HCT116 (cell line): ENCODE results near the gene ALOX12B. TPM values are rescaled to one million over a fixed set of nuclear protein-coding genes. Genes with fewer than 3 reads are reported as not detected.

ENCODE experiments used
- ATAC-seq: fragments of 200-7000 bp; cut with Tn5 transposase; 2 replicates; pipeline ENCODE4 v1.9.1; 2020; ENCODE audit warnings: mild to moderate bottlenecking, moderate library complexity
- BruUV-seq: library from RNA; stranded (reverse); fragments of 400-500 nt; replicated peaks from 2 replicates; lab custom pipeline; 2021; lab: Mats Ljungman, UMichigan
- CTCF ChIA-PET: fragments of 300-600 bp; sonication (Branson Sonifier 250); formaldehyde crosslinking; loops from one replicate; lab custom pipeline; 2021; ENCODE audit warnings: antibody characterized with exemption; lab: Charles Lee
- POLR2A ChIA-PET: fragments of 300-600, 350-600 bp; sonication (Branson Sonifier 250); formaldehyde crosslinking; loops from one replicate; lab custom pipeline; 2021; ENCODE audit warnings: antibody characterized with exemption; lab: Charles Lee
- RAD21 ChIA-PET, 2 experiments: fragments of 300-600 bp; sonication (Branson Sonifier 250); formaldehyde crosslinking; loops; one replicate each; lab custom pipeline; 2023; ENCODE audit warnings: low total read pairs in 2 of 2; ENCODE audit not compliant: uncharacterized antibody in 2 of 2, unreplicated experiment in 2 of 2, low non-redundant PET in 1 of 2; lab: Charles Lee
- DNase-seq: peaks from one replicate; pipeline ENCODE4 v3.0.0-alpha.2; 2010; ENCODE audit warnings: low read depth, low spot score
- H2AFZ ChIP-seq: fragments of 200-600 bp; shearing (Covaris generic), sonication (generic); 2 replicates; pipeline ENCODE4 v1.6.1; 2017; ENCODE audit warnings: low read depth, mixed run types, mixed read lengths, antibody characterized with exemption, low read length; ENCODE audit not compliant: poor library complexity, severe bottlenecking
- H3K27ac ChIP-seq: 2 replicates; pipeline ENCODE4 v1.5.1; 2012; ENCODE audit warnings: low read depth, low read length
- H3K27me3 ChIP-seq: fragments of 200-600 bp; sonication (generic); 2 replicates; pipeline ENCODE4 v1.6.1; 2016; ENCODE audit warnings: mixed run types, low read length, mixed read lengths; ENCODE audit not compliant: insufficient read depth
- H3K36me3 ChIP-seq, 2 experiments: fragments of 200-500 bp in 1 of 2; fragments of 200-600 bp in 1 of 2; sonication (Bioruptor generic) in 1 of 2; sonication (generic) in 1 of 2; 2 replicates each; pipeline versions ENCODE4 v1.5.1 to v1.6.1; 2014 to 2016; ENCODE audit warnings: low read length in 2 of 2, inconsistent platforms in 1 of 2, mixed read lengths in 1 of 2, mixed run types in 1 of 2; ENCODE audit not compliant: insufficient read depth in 2 of 2, control insufficient read depth in 1 of 2
- H3K4me1 ChIP-seq, 2 experiments: fragments of 200-600 bp in 1 of 2; sonication (generic) in 1 of 2; 2 replicates each; pipeline versions ENCODE4 v1.5.1 to v1.6.1; 2012 to 2017; ENCODE audit warnings: low read length in 2 of 2, inconsistent platforms in 1 of 2, mild to moderate bottlenecking in 1 of 2, mixed read lengths in 1 of 2, mixed run types in 1 of 2, moderate library complexity in 1 of 2; ENCODE audit not compliant: insufficient read depth in 2 of 2, control insufficient read depth in 1 of 2
- H3K4me2 ChIP-seq: fragments of 200-600 bp; sonication (generic); 2 replicates; pipeline ENCODE4 v1.6.1; 2017; ENCODE audit warnings: mixed run types, low read length, mixed read lengths
- H3K4me3 ChIP-seq, 2 experiments: fragments of 200-600 bp in 1 of 2; sonication (generic) in 1 of 2; replicated peaks in 1 of 2; 2 replicates each; pipeline ENCODE4 v1.5.1; 2011 to 2016; ENCODE audit warnings: low read length in 2 of 2, control low read depth in 1 of 2, low read depth in 1 of 2, mild to moderate bottlenecking in 1 of 2, mixed read lengths in 1 of 2, mixed run types in 1 of 2
- H3K79me2 ChIP-seq: fragments of 200-600 bp; sonication (generic); 2 replicates; pipeline ENCODE4 v1.6.1; 2017; ENCODE audit warnings: mild to moderate bottlenecking, mixed run types, low read length, moderate library complexity, mixed read lengths; ENCODE audit not compliant: insufficient read depth
- H3K9ac ChIP-seq: fragments of 200-600 bp; sonication (generic); 2 replicates; pipeline ENCODE4 v1.6.1; 2016; ENCODE audit warnings: low read length, mixed read lengths
- H3K9me2 ChIP-seq: fragments of 200-600 bp; sonication (generic), shearing (Covaris generic); 2 replicates; pipeline ENCODE4 v1.6.1; 2017; ENCODE audit warnings: mixed run types, mild to moderate bottlenecking, moderate library complexity; ENCODE audit not compliant: insufficient read depth
- H3K9me3 ChIP-seq, 2 experiments: fragments of 200-500 bp in 1 of 2; fragments of 200-600 bp in 1 of 2; sonication (Bioruptor generic) in 1 of 2; sonication (generic) in 1 of 2; 2 replicates each; pipeline ENCODE4 v1.6.1; 2014 to 2017; ENCODE audit warnings: low read length in 2 of 2, mixed read lengths in 2 of 2, inconsistent platforms in 1 of 2, low read depth in 1 of 2, mild to moderate bottlenecking in 1 of 2, mixed run types in 1 of 2, moderate library complexity in 1 of 2; ENCODE audit not compliant: control insufficient read depth in 1 of 2, insufficient read depth in 1 of 2
- H4K20me1 ChIP-seq: fragments of 200-600 bp; sonication (generic), shearing (Covaris generic); 2 replicates; pipeline ENCODE4 v1.6.1; 2017; ENCODE audit warnings: mixed run types, mild to moderate bottlenecking, moderate library complexity; ENCODE audit not compliant: insufficient read depth
- ATF3 ChIP-seq: IDR thresholded peaks from 2 replicates; pipeline ENCODE4 v1.6.1; 2012
- CEBPB ChIP-seq: IDR thresholded peaks from 2 replicates; pipeline ENCODE4 v1.6.1; 2012; ENCODE audit warnings: low read depth
- EGR1 ChIP-seq: IDR thresholded peaks from 2 replicates; pipeline ENCODE4 v1.6.1; 2012; ENCODE audit warnings: low read depth
- ELF1 ChIP-seq: IDR thresholded peaks from 2 replicates; pipeline ENCODE4 v1.6.1; 2012; ENCODE audit warnings: low read depth, borderline replicate concordance
- EZH2phosphoT487 ChIP-seq: fragments of 200-600 bp; IDR thresholded peaks from 2 replicates; pipeline ENCODE4 v1.6.1; 2018; ENCODE audit warnings: antibody characterized with exemption, borderline replicate concordance
- POLR2AphosphoS5 ChIP-seq: IDR thresholded peaks from 2 replicates; pipeline ENCODE4 v1.6.1; 2011; ENCODE audit warnings: mild to moderate bottlenecking, low read depth, low read length, moderate library complexity
- RAD21 ChIP-seq: IDR thresholded peaks from 2 replicates; pipeline ENCODE4 v1.6.1; 2012; ENCODE audit warnings: low read depth, mild to moderate bottlenecking
- REST ChIP-seq: IDR thresholded peaks from 2 replicates; pipeline ENCODE4 v1.6.1; 2012; ENCODE audit warnings: low read depth
- TCF7L2 ChIP-seq: IDR thresholded peaks from 2 replicates; pipeline ENCODE4 v1.7.0; 2011; ENCODE audit warnings: borderline replicate concordance, inconsistent platforms; ENCODE audit not compliant: insufficient read depth, insufficient read length; ENCODE audit errors: extremely low read depth
- intact Hi-C: fragments of 100-400 bp; cut with micrococcal nuclease; formaldehyde crosslinking; loops from 2 replicates; pipeline ENCODE4 v1.10.0; 2022
- total RNA-seq: library from RNA; stranded (reverse); gene quantifications from one replicate; pipeline ENCODE4 v1.2.1, GENCODE V29; 2021; ENCODE audit not compliant: unreplicated experiment

The ALOX12B gene
- total RNA-seq, 1 experiment from 2014 or later = 3.8 TPM

GRCh38 chr17:8121407-8121680 is 33.8 kb upstream of the ALOX12B start:
- H3K4me3 ChIP-seq = peak overlapping the region; percentile 52 to 61
- peaks cover 28 to 78% of the 10 kb centered on the region in 2 experiments for H3K4me1 ChIP-seq
- no peaks in the 10 kb centered on the region for H3K27me3 ChIP-seq
- no TSS peak for BruUV-seq
- H2AFZ ChIP-seq = peak overlapping the region; percentile 66
- H3K79me2 ChIP-seq = no peaks in the 10 kb centered on the region
- no peak for DNase-seq
- no peaks in the 10 kb centered on the region for H3K36me3 ChIP-seq
- CTCF ChIA-PET = interaction anchor here (1.1 kb wide), 1 partner anchor 13 kb away, joined by 3 read pairs; no protein-coding TSS in a partner anchor
- POLR2A ChIA-PET = no interaction called here
- no peaks in the 10 kb centered on the region for H3K9me2 ChIP-seq
- peaks cover 3% of the 10 kb centered on the region; the same call in 1 of the 2 replicates for H4K20me1 ChIP-seq
- peak; percentile 0; the same call in 1 of the 2 replicates for ATAC-seq
- TF ChIP-seq ATF3 = no peak
- no peak for TF ChIP-seq CEBPB
- no peak for TF ChIP-seq EZH2phosphoT487
- no peak for TF ChIP-seq ELF1
- TF ChIP-seq POLR2AphosphoS5 = no peak
- TF ChIP-seq EGR1 = no peak
- no peak for TF ChIP-seq RAD21
- no peak for TF ChIP-seq REST
- TF ChIP-seq TCF7L2 = no peak
- no peaks in the 10 kb centered on the region for H3K9me3 ChIP-seq
- intact Hi-C loops = loop anchor here (2.0 to 10.0 kb wide), 3 partner anchors 17 to 263 kb away; partner anchors contain the start of gene RPL26
- H3K9ac ChIP-seq = peak overlapping the region; percentile 51
- no peak overlapping the region; the same call in 1 of the 2 replicates for H3K27ac ChIP-seq
- peak overlapping the region; percentile 92 for H3K4me2 ChIP-seq
- RAD21 ChIA-PET = interaction anchor here in 1 of 2 experiments (1.2 kb wide), 1 partner anchor 48 kb away, joined by 3 read pairs; no protein-coding TSS in a partner anchor
